Frontal cortex (tissue), 4 donors: Measurements from ENCODE around the gene LETM1. TPM values are rescaled to one million over a fixed set of nuclear protein-coding genes. Genes with fewer than 3 reads are reported as not detected.
A peak's percentile ranks its signal among the peaks of the same experiment; 100 is the strongest.

ENCODE experiments used
- DNase-seq, 2 donors: peaks; one replicate each; pipeline ENCODE4 v3.0.0; 2012; ENCODE audit warnings: low spot score in 2 of 2
- FAIRE-seq: peaks from 2 replicates; lab custom pipeline; 2012; peaks lifted over from hg19 to GRCh38; lab: Jason Lieb, UNC
- total RNA-seq: library from RNA; depleted of rRNA; stranded (reverse); fragments of >200 nt; gene quantifications from one replicate; pipeline ENCODE4 v1.2.3, GENCODE V29; 2014
- donor health status: control.
- donor health status: control.
- donor health status: control.

Gene LETM1
- 115 TPM for total RNA-seq

GRCh38 chr4:1856071-1856942 is at the start of gene LETM1:
TSS of gene LETM1 (minus strand) at chr4:1856156. CDS start at chr4:1855950, 206 bp downstream.
- FAIRE-seq: no peak

DNA sequence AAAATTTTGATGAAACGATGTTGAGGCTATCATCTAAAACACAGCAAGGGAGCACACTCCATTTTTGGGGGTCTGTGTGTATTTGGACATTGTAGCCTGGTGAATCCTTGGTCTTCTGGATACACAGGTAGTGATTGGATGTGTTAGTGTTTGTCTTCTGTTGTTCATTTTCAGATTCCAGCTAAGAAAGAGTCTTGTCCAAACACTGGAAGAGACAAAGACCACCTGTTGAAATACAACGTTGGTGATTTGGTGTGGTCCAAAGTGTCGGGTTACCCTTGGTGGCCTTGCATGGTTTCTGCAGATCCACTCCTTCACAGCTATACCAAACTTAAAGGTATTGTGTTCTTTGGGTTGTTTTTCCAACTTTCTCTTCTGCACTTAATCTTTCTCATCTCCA is 48.1 kb upstream of the LETM1 start:
- DNase-seq (no peak), FAIRE-seq (no peak)

More at GRCh38 chr4:1856071-1856942, at the start of gene LETM1:
- peak; percentile 96 to 98 for DNase-seq

DNA sequence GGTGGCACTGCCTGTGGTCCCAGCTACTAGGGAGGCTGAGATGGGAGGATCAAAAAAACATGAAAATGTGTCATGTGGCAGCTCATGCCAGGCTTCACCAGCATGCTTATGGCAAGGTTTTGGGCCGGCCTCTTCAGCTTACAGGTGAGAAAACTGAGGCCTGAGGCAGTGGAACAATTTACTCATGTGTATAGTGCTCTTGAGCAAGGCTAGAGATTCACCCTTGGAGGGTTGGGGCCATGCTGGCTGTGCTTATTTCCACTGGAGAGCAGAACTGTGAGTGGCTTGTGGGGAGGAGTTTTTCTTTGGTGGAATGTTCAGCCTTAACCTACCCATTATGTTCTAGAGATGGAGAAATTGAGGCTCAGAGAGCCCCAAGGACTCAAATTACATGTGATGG is 47.1 kb upstream of the LETM1 start:
- no peak for FAIRE-seq
- DNase-seq: no peak

GRCh38 chr4:1902243-1902642 is 46.3 kb upstream of the LETM1 start:
- FAIRE-seq (no peak), DNase-seq (no peak)

GRCh38 chr4:1901127-1901526 is 45.2 kb upstream of the LETM1 start:
- FAIRE-seq (no peak), DNase-seq (no peak)

GRCh38 chr4:1900624-1901023 is 44.7 kb upstream of the LETM1 start:
- DNase-seq: no peak
- no peak for FAIRE-seq

GRCh38 chr4:1900087-1900433 is 44.1 kb upstream of the LETM1 start:
- DNase-seq (no peak), FAIRE-seq (no peak)

DNA sequence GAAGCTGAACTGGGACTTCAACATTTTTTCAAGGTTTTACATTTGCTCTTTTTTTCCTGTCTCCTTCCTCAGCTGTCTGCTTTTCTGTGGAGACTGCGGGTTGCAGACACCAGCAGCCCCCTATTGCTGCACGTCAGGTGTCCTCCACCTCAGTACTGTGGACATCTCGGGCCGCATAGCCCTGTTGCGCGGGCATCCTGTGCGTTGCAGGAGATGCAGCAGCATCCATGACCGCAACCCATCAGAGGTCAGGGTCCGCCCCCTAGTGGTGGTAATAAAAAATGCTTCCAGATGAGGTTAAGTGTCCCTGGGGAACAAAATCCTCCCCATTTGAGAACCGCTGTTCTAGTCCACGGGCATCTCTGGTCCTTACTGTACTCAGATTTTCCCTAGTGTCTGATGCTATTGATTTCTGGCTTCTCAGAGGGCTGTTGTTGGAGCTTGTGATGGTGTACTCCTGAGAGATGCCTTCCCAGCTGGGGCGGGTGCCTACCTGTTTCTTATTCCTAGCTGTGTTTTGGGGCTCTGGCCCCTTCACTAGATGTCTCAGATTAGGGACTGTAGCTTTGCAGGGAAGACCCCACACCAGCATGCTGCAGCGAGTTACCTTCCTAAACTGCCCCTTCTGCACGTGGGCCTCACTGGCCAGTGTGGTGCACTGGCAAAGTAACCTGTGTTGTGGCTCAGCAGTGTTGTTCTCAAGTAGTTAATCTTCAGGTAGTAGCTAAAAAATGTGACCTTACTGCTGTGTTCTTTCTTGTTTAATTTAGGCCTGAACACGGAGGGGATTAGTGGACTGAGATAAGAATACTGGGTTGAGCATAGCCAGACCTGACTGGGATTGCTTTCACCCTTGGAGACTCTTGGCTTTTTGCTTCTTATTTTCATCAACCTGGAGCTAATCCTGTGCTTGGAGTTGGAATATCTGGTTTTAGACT is 43.5 kb upstream of the LETM1 start:
- no peak for FAIRE-seq
- peak; percentile 50 to 80 for DNase-seq

DNA sequence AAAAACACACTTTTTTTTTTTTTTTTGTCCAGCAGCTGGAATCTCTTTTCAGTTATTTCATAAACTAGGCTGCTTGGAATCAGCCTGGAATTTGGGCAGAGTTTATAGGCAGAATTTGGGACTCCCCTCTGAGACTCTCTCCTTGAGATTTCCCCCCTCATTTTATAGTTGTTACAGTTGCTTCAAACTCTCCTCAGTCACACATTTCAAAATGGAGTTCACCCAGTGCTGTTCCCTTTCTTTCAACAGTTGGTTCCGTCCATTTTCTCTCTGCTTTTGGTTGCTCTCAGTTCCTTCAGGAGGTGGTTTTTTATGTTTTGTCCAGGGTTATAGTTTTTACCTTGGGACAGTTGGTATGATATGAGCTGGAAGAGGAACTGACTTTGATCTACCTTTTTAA is 42.7 kb upstream of the LETM1 start:
- FAIRE-seq (no peak), DNase-seq (no peak)

GRCh38 chr4:1898007-1898406 is 42.1 kb upstream of the LETM1 start:
- no peak for FAIRE-seq

DNA sequence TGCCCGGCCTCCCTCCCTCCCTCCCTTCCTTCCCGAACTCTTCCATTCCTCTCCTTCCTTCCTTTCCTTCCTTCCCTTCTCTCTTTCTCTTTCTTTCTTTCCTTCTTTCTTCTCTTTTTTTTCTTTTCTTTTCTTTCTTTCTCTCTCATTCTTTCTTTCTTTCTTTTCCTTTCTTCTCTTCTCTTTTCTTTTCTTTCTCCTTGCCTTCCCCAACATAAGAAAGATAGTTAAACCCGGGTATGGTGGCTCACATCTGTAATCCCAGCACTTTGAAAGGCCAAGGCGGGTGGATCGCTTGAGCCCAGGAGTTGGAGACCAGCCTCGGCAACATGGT is 40.7 kb upstream of the LETM1 start:
- FAIRE-seq: no peak
- no peak for DNase-seq

More at GRCh38 chr4:1898007-1898406, 42.1 kb upstream of the LETM1 start:
- no peak for DNase-seq

DNA sequence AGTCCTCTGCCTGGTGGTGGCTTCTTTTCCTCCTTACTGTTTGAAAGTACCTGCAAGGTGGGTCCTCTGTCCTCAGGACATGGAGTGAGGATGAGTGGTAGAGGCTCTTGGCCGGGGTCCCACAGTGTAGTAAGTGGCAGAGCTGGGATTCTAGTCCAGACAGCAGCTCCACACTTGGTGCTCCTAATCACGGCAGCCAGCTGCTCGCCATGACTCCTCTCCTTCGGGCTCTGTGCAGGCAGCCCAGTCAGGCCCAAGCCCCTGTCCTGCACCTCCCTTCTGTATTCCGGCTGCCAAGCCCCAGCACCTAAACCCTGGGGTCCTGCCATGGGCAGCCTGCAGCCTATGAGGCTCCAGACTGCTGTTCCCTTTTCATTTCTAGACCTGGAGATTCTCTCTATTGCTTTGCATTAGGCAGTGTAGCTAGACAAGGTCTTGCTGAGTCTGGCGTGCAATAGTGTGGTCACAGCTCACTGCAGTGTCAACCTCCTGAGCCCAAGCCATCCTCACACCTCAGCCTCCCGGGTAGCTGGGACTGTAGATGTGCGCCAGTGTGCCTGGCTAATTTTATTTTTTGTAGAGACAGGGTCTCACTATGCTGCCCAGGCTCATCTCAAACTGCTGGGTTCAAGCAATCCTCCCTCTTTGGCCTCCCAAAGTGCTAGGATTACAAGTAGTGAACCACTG is 40.2 kb upstream of the LETM1 start:
- FAIRE-seq (no peak), DNase-seq (no peak)

- DNase-seq (no peak), FAIRE-seq (no peak)
These were observed 35.1 kb upstream of the LETM1 start for GRCh38 chr4:1890979-1891570.

GRCh38 chr4:1887052-1887451 is 31.1 kb upstream of the LETM1 start:
- FAIRE-seq (no peak), DNase-seq (no peak)

DNA sequence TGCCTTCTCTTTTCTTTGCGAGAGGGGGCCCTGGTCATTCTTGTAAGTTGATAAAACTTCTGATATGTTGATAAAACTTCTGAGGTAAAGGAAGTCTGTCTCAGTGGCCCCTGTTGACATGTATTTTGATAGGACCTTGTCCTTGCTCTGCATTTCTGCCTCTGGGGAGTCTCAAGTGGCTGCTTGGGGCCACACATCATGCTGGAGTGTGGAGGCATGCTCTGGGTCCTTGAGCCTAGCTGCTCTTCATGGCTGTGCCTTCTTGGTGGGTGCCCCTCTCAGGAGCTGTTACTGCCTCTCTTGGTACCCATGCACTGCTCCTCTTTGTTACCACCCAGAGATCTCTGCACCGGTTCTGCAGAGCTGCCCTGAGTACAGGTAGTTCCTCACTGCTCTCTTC is 29.5 kb upstream of the LETM1 start:
- DNase-seq (no peak), FAIRE-seq (no peak)

DNA sequence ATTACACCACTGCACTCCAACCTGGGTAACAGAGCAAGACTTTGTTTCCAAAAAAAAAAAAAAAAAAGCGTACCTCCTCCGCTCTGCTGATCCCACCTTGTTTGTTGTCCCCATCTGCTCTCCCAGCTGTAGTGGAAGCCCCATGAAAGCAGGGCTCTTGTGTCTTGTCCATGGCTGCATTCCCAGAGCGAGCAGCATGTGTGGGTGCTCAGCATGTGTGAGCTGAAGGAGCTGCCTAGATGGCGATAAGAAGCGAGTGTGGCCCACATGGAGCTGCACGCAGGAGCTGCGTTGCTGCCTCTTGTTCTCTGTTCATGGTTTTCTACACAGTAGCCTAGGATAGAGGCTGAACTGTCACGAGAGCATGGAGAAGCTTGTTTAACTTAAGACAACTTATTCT is 27.6 kb upstream of the LETM1 start:
- DNase-seq (no peak), FAIRE-seq (no peak)

GRCh38 chr4:1882850-1883271 is 26.9 kb upstream of the LETM1 start:
- FAIRE-seq: no peak
- no peak for DNase-seq

GRCh38 chr4:1880332-1880731 is 24.4 kb upstream of the LETM1 start:
- DNase-seq (no peak), FAIRE-seq (no peak)

- FAIRE-seq (no peak), DNase-seq (no peak)
These were observed 23.5 kb upstream of the LETM1 start for GRCh38 chr4:1879485-1879884.

GRCh38 chr4:1874201-1874600 is 18.2 kb upstream of the LETM1 start:
- DNase-seq (no peak), FAIRE-seq (no peak)
